PC-3 (cell line): Measurements from ENCODE around the gene COL21A1. TPM values are rescaled to one million over a fixed set of nuclear protein-coding genes. Genes with fewer than 3 reads are reported as not detected.

Source experiments
- ATAC-seq: fragments of 200-7000 bp; cut with Tn5 transposase; 2 replicates; pipeline ENCODE4 v1.9.1; 2020; ENCODE audit warnings: mild to moderate bottlenecking, moderate library complexity
- BruUV-seq: library from RNA; stranded (reverse); fragments of 400-500 nt; replicated peaks from 2 replicates; lab custom pipeline; 2021; lab: Mats Ljungman, UMichigan
- CTCF ChIA-PET: fragments of 300-600 bp; sonication (Branson Sonifier 250); formaldehyde crosslinking; loops from one replicate; lab custom pipeline; 2022; ENCODE audit warnings: antibody characterized with exemption; lab: Charles Lee
- POLR2A ChIA-PET: fragments of 300-600 bp; sonication (Branson Sonifier 250); formaldehyde crosslinking; loops from one replicate; lab custom pipeline; 2022; ENCODE audit warnings: antibody characterized with exemption; ENCODE audit not compliant: unreplicated experiment; lab: Charles Lee
- DNase-seq: peaks from one replicate; pipeline ENCODE4 v3.0.0-alpha.2; 2015
- H2AFZ ChIP-seq: fragments of 300-600 bp; sonication (generic); 2 replicates; pipeline ENCODE4 v1.6.0; 2016; ENCODE audit warnings: antibody characterized with exemption, low read length
- H3F3A ChIP-seq: fragments of 300-600 bp; sonication (generic); one replicate; pipeline ENCODE4 v1.6.0; 2017; ENCODE audit warnings: antibody characterized with exemption, low read length, control low read depth, mild to moderate bottlenecking; ENCODE audit not compliant: unreplicated experiment
- H3K27ac ChIP-seq: fragments of 300-600 bp; sonication (generic); 2 replicates; pipeline ENCODE4 v1.5.1; 2016; ENCODE audit warnings: mild to moderate bottlenecking, low read length
- H3K27me3 ChIP-seq: fragments of 300-600 bp; sonication (generic); 2 replicates; pipeline ENCODE4 v1.6.1; 2016; ENCODE audit warnings: low read length, mixed read lengths
- H3K36me3 ChIP-seq: fragments of 300-600 bp; sonication (generic); 2 replicates; pipeline ENCODE4 v1.6.1; 2016; ENCODE audit warnings: low read depth, mixed run types, low read length, mixed read lengths
- H3K4me1 ChIP-seq: fragments of 300-600 bp; sonication (generic); 2 replicates; pipeline ENCODE4 v1.5.1; 2016; ENCODE audit warnings: low read length; ENCODE audit not compliant: insufficient read depth
- H3K4me2 ChIP-seq: fragments of 300-600 bp; sonication (generic); 2 replicates; pipeline ENCODE4 v1.6.0; 2016; ENCODE audit warnings: low read length
- H3K4me3 ChIP-seq: fragments of 300-600 bp; sonication (generic); 2 replicates; pipeline ENCODE4 v1.5.1; 2016; ENCODE audit warnings: mild to moderate bottlenecking, low read length, mixed read lengths
- H3K79me2 ChIP-seq: fragments of 300-600 bp; sonication (generic); 2 replicates; pipeline ENCODE4 v1.6.1; 2017; ENCODE audit warnings: low read length, mixed read lengths
- H3K9ac ChIP-seq: fragments of 300-600 bp; sonication (generic); 2 replicates; pipeline ENCODE4 v1.6.0; 2016; ENCODE audit warnings: mild to moderate bottlenecking, low read length
- H3K9me2 ChIP-seq: fragments of 300-600 bp; sonication (generic); replicated peaks from 2 replicates; pipeline ENCODE4 v1.6.1; 2016; ENCODE audit warnings: mixed run types, low read length, mixed read lengths
- H3K9me3 ChIP-seq: fragments of 300-600 bp; sonication (generic); 2 replicates; pipeline ENCODE4 v1.6.1; 2016; ENCODE audit warnings: low read length, mixed read lengths
- H4K20me1 ChIP-seq: fragments of 300-600 bp; sonication (generic); 2 replicates; pipeline ENCODE4 v1.6.1; 2016; ENCODE audit warnings: low read length, mixed read lengths
- EZH2 ChIP-seq: fragments of 300-600 bp; sonication (generic); IDR thresholded peaks from one replicate; pipeline ENCODE4 v1.6.1; 2017; ENCODE audit warnings: antibody characterized with exemption, mild to moderate bottlenecking, low read length; ENCODE audit not compliant: unreplicated experiment
- EZH2phosphoT487 ChIP-seq: fragments of 300-600 bp; sonication (generic); IDR thresholded peaks from 2 replicates; pipeline ENCODE4 v1.6.1; 2018; ENCODE audit warnings: mild to moderate bottlenecking, antibody characterized with exemption, low read length, borderline replicate concordance
- intact Hi-C: fragments of 100-400 bp; cut with micrococcal nuclease; formaldehyde crosslinking; loops from 2 replicates; pipeline ENCODE4 v1.9.0; 2023
- total RNA-seq: library from RNA; depleted of rRNA; stranded (reverse); fragments of >200 nt; gene quantifications from 2 replicates; pipeline ENCODE4 v1.2.3, GENCODE V29; 2014
- TF ChIP-seq, protein P1 (sequence below): fragments of 300-600 bp; sonication (generic); conservative IDR thresholded peaks from 2 replicates; pipeline ENCODE4 v1.5.1; 2017; ENCODE audit warnings: antibody characterized with exemption, low read depth, mild to moderate bottlenecking, low read length

The COL21A1 gene
- total RNA-seq, 1 experiment from 2014 or later, result 1.0 TPM

DNA sequence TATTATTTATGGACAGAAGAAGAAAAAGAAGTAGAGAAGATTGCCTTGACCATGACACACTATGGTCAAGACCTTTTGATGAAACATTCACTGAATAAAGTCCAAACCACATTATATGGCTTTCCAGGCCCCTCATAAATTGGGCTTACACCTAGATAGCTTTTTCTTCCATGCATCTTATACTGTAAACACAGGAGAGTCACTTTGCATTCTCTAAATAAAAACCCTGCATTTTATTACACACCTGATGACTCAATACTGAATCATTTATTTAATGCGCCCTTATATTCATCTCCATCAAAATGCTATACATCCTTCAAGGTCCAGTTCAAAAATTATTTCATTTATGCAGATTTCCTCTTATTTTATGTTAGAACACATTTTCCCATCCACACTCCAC, 78.0 kb downstream of the COL21A1 start:
- no peak overlapping the region for H3K4me3 ChIP-seq
- peak overlapping the region; percentile 10 for H3K4me2 ChIP-seq
- CTCF ChIA-PET, result interaction anchor here (0.6 kb wide), 1 partner anchor 573 kb away, joined by 4 read pairs; no protein-coding TSS in a partner anchor
- H3K27me3 ChIP-seq, result no peaks in the 10 kb centered on the region
- H3K79me2 ChIP-seq, result no peaks in the 10 kb centered on the region
- peak overlapping the region; percentile 52 for H3K27ac ChIP-seq
- peaks cover 6% of the 10 kb centered on the region; the same call in 1 of the 2 replicates for H3K36me3 ChIP-seq
- DNase-seq (peak; percentile 86), ATAC-seq (peak; percentile 98)
- intact Hi-C loops, result loop anchor here (1.0 to 10.0 kb wide), 4 partner anchors 53 to 185 kb away; no protein-coding TSS in a partner anchor
- BruUV-seq, result no TSS peak
- H2AFZ ChIP-seq, result no peak overlapping the region
- peaks cover 12% of the 10 kb centered on the region for H3K4me1 ChIP-seq
- POLR2A ChIA-PET, result no interaction called here
- H3F3A ChIP-seq, result no peaks in the 10 kb centered on the region
- H3K9me2 ChIP-seq, result no peaks in the 10 kb centered on the region
- H3K9ac ChIP-seq, result no peak overlapping the region
- H4K20me1 ChIP-seq, result no peaks in the 10 kb centered on the region
- TF ChIP-seq, protein P1, sequence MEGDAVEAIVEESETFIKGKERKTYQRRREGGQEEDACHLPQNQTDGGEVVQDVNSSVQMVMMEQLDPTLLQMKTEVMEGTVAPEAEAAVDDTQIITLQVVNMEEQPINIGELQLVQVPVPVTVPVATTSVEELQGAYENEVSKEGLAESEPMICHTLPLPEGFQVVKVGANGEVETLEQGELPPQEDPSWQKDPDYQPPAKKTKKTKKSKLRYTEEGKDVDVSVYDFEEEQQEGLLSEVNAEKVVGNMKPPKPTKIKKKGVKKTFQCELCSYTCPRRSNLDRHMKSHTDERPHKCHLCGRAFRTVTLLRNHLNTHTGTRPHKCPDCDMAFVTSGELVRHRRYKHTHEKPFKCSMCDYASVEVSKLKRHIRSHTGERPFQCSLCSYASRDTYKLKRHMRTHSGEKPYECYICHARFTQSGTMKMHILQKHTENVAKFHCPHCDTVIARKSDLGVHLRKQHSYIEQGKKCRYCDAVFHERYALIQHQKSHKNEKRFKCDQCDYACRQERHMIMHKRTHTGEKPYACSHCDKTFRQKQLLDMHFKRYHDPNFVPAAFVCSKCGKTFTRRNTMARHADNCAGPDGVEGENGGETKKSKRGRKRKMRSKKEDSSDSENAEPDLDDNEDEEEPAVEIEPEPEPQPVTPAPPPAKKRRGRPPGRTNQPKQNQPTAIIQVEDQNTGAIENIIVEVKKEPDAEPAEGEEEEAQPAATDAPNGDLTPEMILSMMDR, result no peak
- no peak for TF ChIP-seq EZH2phosphoT487
- TF ChIP-seq EZH2, result no peak
- H3K9me3 ChIP-seq, result peaks cover 21% of the 10 kb centered on the region

GRCh38 chr6:56168596-56168995, 78.8 kb downstream of the COL21A1 start:
- intact Hi-C loops, result loop anchor here (5.0 to 10.0 kb wide), 3 partner anchors 54 to 184 kb away; no protein-coding TSS in a partner anchor
- Histone ChIP-seq H3K79me2 (no peaks in the 10 kb centered on the region), H3F3A (no peaks in the 10 kb centered on the region), H4K20me1 (no peaks in the 10 kb centered on the region), H3K9me2 (no peaks in the 10 kb centered on the region), H3K27me3 (no peaks in the 10 kb centered on the region), H3K27ac (peak overlapping the region; percentile 52), H3K4me1 (peaks cover 12% of the 10 kb centered on the region), H3K4me2 (peak overlapping the region; percentile 10), H3K9ac (no peak overlapping the region), H3K4me3 (no peak overlapping the region), H2AFZ (no peak overlapping the region), H3K36me3 (peaks cover 6% of the 10 kb centered on the region; the same call in 1 of the 2 replicates), H3K9me3 (peaks cover 21% of the 10 kb centered on the region)
- ATAC-seq, result peak; percentile 29
- TF ChIP-seq EZH2phosphoT487 (no peak), EZH2 (no peak)
- TF ChIP-seq, protein P1, result no peak
- DNase-seq, result peak; percentile 36
- no TSS peak for BruUV-seq
- CTCF ChIA-PET, result no interaction called here
- POLR2A ChIA-PET, result no interaction called here

DNA sequence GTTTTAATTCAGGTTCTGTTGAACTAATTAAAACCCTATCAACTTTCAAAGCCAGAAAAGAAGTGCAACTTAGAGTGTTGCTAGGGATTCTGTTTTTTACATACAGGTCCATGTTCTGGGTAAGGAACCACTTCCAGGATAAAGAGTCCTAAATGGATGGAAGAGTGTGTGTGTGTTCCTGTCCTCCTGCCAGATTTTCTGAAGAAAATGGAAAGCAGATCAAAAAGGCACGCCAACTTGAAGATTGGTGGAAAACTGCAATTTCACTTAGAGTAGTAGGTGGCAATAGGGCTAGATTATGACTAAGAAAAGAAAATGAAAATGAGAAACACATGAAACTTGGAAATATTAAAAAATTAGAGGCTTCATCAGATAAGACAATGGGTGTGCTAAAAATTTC, 85.3 kb downstream of the COL21A1 start:
- H2AFZ ChIP-seq, result no peak overlapping the region
- ChIA-PET POLR2A (no interaction called here), CTCF (no interaction called here)

More for the DNA sequence above, 85.3 kb downstream of the COL21A1 start:
- no peak for ATAC-seq
- Histone ChIP-seq H3K9ac (no peak overlapping the region), H3K4me2 (no peak overlapping the region), H3F3A (no peaks in the 10 kb centered on the region), H3K27me3 (no peaks in the 10 kb centered on the region), H3K4me1 (peaks cover 2% of the 10 kb centered on the region; the same call in 1 of the 2 replicates), H3K9me3 (no peaks in the 10 kb centered on the region), H4K20me1 (no peaks in the 10 kb centered on the region), H3K4me3 (no peak overlapping the region), H3K79me2 (no peaks in the 10 kb centered on the region), H3K27ac (no peak overlapping the region), H3K9me2 (no peaks in the 10 kb centered on the region), H3K36me3 (no peaks in the 10 kb centered on the region)
- TF ChIP-seq, protein P1, result no peak
- TF ChIP-seq EZH2phosphoT487, result no peak
- TF ChIP-seq EZH2, result no peak
- BruUV-seq, result no TSS peak
- DNase-seq, result no peak
- intact Hi-C loops, result loop anchor here (10.0 kb wide), 1 partner anchor 177 kb away; no protein-coding TSS in a partner anchor
